Progenitor cell of endocrine pancreas (in vitro differentiated cells): Measurements from ENCODE around the gene NEMF. TPM values are rescaled to one million over a fixed set of nuclear protein-coding genes. Genes with fewer than 3 reads are reported as not detected.

Source experiments
- DNase-seq: peaks from one replicate; pipeline ENCODE4 v3.0.0; 2021; ENCODE audit warnings: low spot score; ENCODE audit not compliant: unreplicated experiment
- H3K27ac Mint-ChIP-seq: 2 replicates; pipeline ENCODE4 v1.8.0; 2021; ENCODE audit warnings: mild to moderate bottlenecking, moderate library complexity, mixed read lengths
- H3K27me3 Mint-ChIP-seq: 2 replicates; pipeline ENCODE4 v1.8.0; 2021; ENCODE audit warnings: mixed read lengths
- H3K36me3 Mint-ChIP-seq: 2 replicates; pipeline ENCODE4 v1.8.0; 2022; ENCODE audit warnings: mixed read lengths; ENCODE audit not compliant: insufficient read depth
- H3K4me1 Mint-ChIP-seq: 2 replicates; pipeline ENCODE4 v1.8.0; 2021; ENCODE audit warnings: low read depth, mixed read lengths
- H3K4me3 Mint-ChIP-seq: 2 replicates; pipeline ENCODE4 v1.8.0; 2021; ENCODE audit warnings: low read depth, mild to moderate bottlenecking, moderate library complexity, mixed read lengths
- H3K9me3 Mint-ChIP-seq: 2 replicates; pipeline ENCODE4 v1.8.0; 2021; ENCODE audit warnings: low read depth, mixed read lengths
- CTCF ChIP-seq: fragments of 200-600 bp; sonication (generic); IDR thresholded peaks from one replicate; pipeline ENCODE4 v1.5.0; 2021; ENCODE audit warnings: antibody characterized with exemption, mild to moderate bottlenecking; ENCODE audit not compliant: unreplicated experiment
- total RNA-seq: library from RNA; stranded (reverse); gene quantifications from 2 replicates; pipeline ENCODE4 v1.2.1, GENCODE V29; 2021

The NEMF gene
- total RNA-seq, 1 donor from 2014 or later, result 86.1 TPM

- Mint-ChIP-seq H3K27me3 (no peaks in the 10 kb centered on the region), H3K4me1 (no peaks in the 10 kb centered on the region), H3K36me3 (no peaks in the 10 kb centered on the region), H3K9me3 (no peaks in the 10 kb centered on the region), H3K27ac (no peak overlapping the region), H3K4me3 (no peak overlapping the region)
- peak; percentile 100 for TF ChIP-seq CTCF
- peak; percentile 72 for DNase-seq
Observed at GRCh38 chr14:49862089-49862673, 9.6 kb upstream of the NEMF start.

- Mint-ChIP-seq H3K9me3 (no peaks in the 10 kb centered on the region), H3K36me3 (no peaks in the 10 kb centered on the region), H3K4me1 (no peaks in the 10 kb centered on the region), H3K4me3 (no peak overlapping the region), H3K27me3 (no peaks in the 10 kb centered on the region), H3K27ac (no peak overlapping the region)
- no peak for TF ChIP-seq CTCF
- peak; percentile 11 for DNase-seq
Observed at GRCh38 chr14:49861699-49862088, 9.1 kb upstream of the NEMF start.

GRCh38 chr14:49860988-49861698 is 8.6 kb upstream of the NEMF start:
- no peak for TF ChIP-seq CTCF
- Mint-ChIP-seq H3K9me3 (no peaks in the 10 kb centered on the region), H3K27ac (no peak overlapping the region), H3K36me3 (no peaks in the 10 kb centered on the region), H3K27me3 (no peaks in the 10 kb centered on the region), H3K4me3 (no peak overlapping the region), H3K4me1 (no peaks in the 10 kb centered on the region)
- DNase-seq, result no peak

GRCh38 chr14:49858383-49858782 is 5.8 kb upstream of the NEMF start:
- no peaks in the 10 kb centered on the region for H3K27me3 Mint-ChIP-seq
- H3K27ac Mint-ChIP-seq, result no peak overlapping the region
- no peak for DNase-seq
- no peak overlapping the region for H3K4me3 Mint-ChIP-seq
- no peak for TF ChIP-seq CTCF
- no peaks in the 10 kb centered on the region for H3K36me3 Mint-ChIP-seq
- no peaks in the 10 kb centered on the region for H3K4me1 Mint-ChIP-seq
- no peaks in the 10 kb centered on the region for H3K9me3 Mint-ChIP-seq

GRCh38 chr14:49857427-49858003 is 4.9 kb upstream of the NEMF start:
- Mint-ChIP-seq H3K4me3 (no peak overlapping the region), H3K36me3 (no peaks in the 10 kb centered on the region), H3K27ac (no peak overlapping the region), H3K4me1 (peaks cover 1% of the 10 kb centered on the region), H3K27me3 (no peaks in the 10 kb centered on the region), H3K9me3 (no peaks in the 10 kb centered on the region)
- no peak for DNase-seq
- no peak for TF ChIP-seq CTCF
